GM12878 (cell line): Measurements from ENCODE around the gene PLK2. TPM values are rescaled to one million over a fixed set of nuclear protein-coding genes. Genes with fewer than 3 reads are reported as not detected.

Source experiments
- ATAC-seq: fragments of 200-7000 bp; cut with Tn5 transposase; 3 replicates; pipeline ENCODE4 v1.9.1; 2020; ENCODE audit warnings: mild to moderate bottlenecking, moderate library complexity
- BruUV-seq: library from RNA; stranded (reverse); fragments of 400-500 nt; replicated peaks from 2 replicates; lab custom pipeline; 2021; lab: Mats Ljungman, UMichigan
- CTCF ChIA-PET: fragments of 300-600 bp; sonication (Branson Sonifier 250); formaldehyde crosslinking; extraction: SDS; loops from one replicate; lab custom pipeline; 2021; ENCODE audit warnings: inconsistent platforms; lab: Yijun Ruan, JAX
- POLR2A ChIA-PET: fragments of 350-600 bp; formaldehyde crosslinking; extraction: SDS; loops from one replicate; lab custom pipeline; 2021; ENCODE audit warnings: inconsistent platforms; lab: Charles Lee
- RAD21 ChIA-PET: fragments of 300-600 bp; sonication (Branson Sonifier 250); formaldehyde crosslinking; loops from one replicate; lab custom pipeline; 2023; ENCODE audit warnings: antibody characterized with exemption; ENCODE audit not compliant: unreplicated experiment; lab: Charles Lee
- SMC1A ChIA-PET: fragments of 300-600 bp; sonication (Branson Sonifier 250); formaldehyde crosslinking; loops from one replicate; lab custom pipeline; 2023; ENCODE audit not compliant: unreplicated experiment, uncharacterized antibody; lab: Charles Lee
- DNase-seq: peaks from one replicate; pipeline ENCODE4 v3.0.0-alpha.2; 2011; ENCODE audit warnings: low read depth, low spot score
- FAIRE-seq: peaks from 3 replicates; lab custom pipeline; 2011; peaks lifted over from hg19 to GRCh38; lab: Jason Lieb, UNC
- H2AFZ ChIP-seq: 2 replicates; pipeline ENCODE4 v1.6.0; 2011; ENCODE audit warnings: low read depth, low read length, control low read depth; ENCODE audit not compliant: control insufficient read depth
- H3K27ac ChIP-seq: 2 replicates; pipeline ENCODE4 v1.5.1; 2011; ENCODE audit warnings: control low read depth; ENCODE audit not compliant: control insufficient read depth, insufficient read depth
- H3K27me3 ChIP-seq, 2 experiments: replicated peaks in 1 of 2; 2 replicates each; pipeline versions ENCODE4 v1.6.0 to v1.6.1; 2011; ENCODE audit warnings: low read length in 1 of 2; ENCODE audit not compliant: control insufficient read depth in 2 of 2, insufficient read depth in 2 of 2
- H3K36me3 ChIP-seq, 2 experiments: 2 replicates each; pipeline ENCODE4 v1.5.1; 2011; ENCODE audit warnings: low read length in 1 of 2; ENCODE audit not compliant: control insufficient read depth in 2 of 2, insufficient read depth in 2 of 2
- H3K4me1 ChIP-seq: 2 replicates; pipeline ENCODE4 v1.6.1; 2011; ENCODE audit warnings: mild to moderate bottlenecking, low read length, moderate library complexity, mixed read lengths; ENCODE audit not compliant: control insufficient read depth, insufficient read depth
- H3K4me2 ChIP-seq: 2 replicates; pipeline ENCODE4 v1.6.0; 2011; ENCODE audit warnings: control low read depth; ENCODE audit not compliant: control insufficient read depth, insufficient read depth
- H3K4me3 ChIP-seq: fragments of 200-600 bp; sonication (generic); 2 replicates; pipeline ENCODE4 v1.5.1; 2016
- H3K79me2 ChIP-seq: 2 replicates; pipeline ENCODE4 v1.6.0; 2011; ENCODE audit warnings: low read length; ENCODE audit not compliant: control insufficient read depth, insufficient read depth
- H3K9ac ChIP-seq: 2 replicates; pipeline ENCODE4 v1.8.0; 2011; ENCODE audit warnings: low read length, control low read depth, mixed read lengths; ENCODE audit not compliant: control insufficient read depth, insufficient read depth
- H3K9me3 ChIP-seq: replicated peaks from 3 replicates; pipeline ENCODE4 v1.5.1; 2011; ENCODE audit warnings: mild to moderate bottlenecking, low read length; ENCODE audit not compliant: control insufficient read depth, insufficient read depth
- H4K20me1 ChIP-seq: 2 replicates; pipeline ENCODE4 v1.6.0; 2011; ENCODE audit not compliant: control insufficient read depth, insufficient read depth
- CTCF ChIP-seq, 3 experiments: IDR thresholded peaks in 2 of 3; conservative IDR thresholded peaks in 1 of 3; 2 replicates each; pipeline ENCODE4 v1.5.1; 2011; ENCODE audit warnings: low read depth in 3 of 3, low read length in 3 of 3, mild to moderate bottlenecking in 3 of 3, control low read depth in 2 of 3, moderate library complexity in 2 of 3, inconsistent platforms in 1 of 3, mixed read lengths in 1 of 3; ENCODE audit not compliant: control insufficient read depth in 2 of 3, insufficient read depth in 1 of 3; ENCODE audit errors: extremely low read depth in 1 of 3
- CUX1 ChIP-seq: IDR thresholded peaks from 2 replicates; pipeline ENCODE4 v1.6.1; 2012; ENCODE audit warnings: improper control_type of control experiment, low read depth, low read length; ENCODE audit not compliant: insufficient replicate concordance
- ETV6 ChIP-seq, 2 experiments: fragments of 450-650 bp in 1 of 2; IDR thresholded peaks in 1 of 2; conservative IDR thresholded peaks in 1 of 2; 2 replicates each; pipeline ENCODE4 v1.6.1; 2014; ENCODE audit warnings: antibody characterized with exemption in 1 of 2, borderline replicate concordance in 1 of 2, low read depth in 1 of 2, mild to moderate bottlenecking in 1 of 2, moderate library complexity in 1 of 2
- MLLT1 ChIP-seq: fragments of 450-650 bp; IDR thresholded peaks from 2 replicates; pipeline ENCODE4 v1.6.1; 2016; ENCODE audit warnings: mild to moderate bottlenecking
- MXI1 ChIP-seq: fragments of 150-350 bp; IDR thresholded peaks from 2 replicates; pipeline ENCODE4 v1.6.1; 2011; ENCODE audit warnings: low read depth, mild to moderate bottlenecking, inconsistent platforms, low read length, improper control_type of control experiment
- NFYB ChIP-seq: IDR thresholded peaks from 2 replicates; pipeline ENCODE4 v1.6.1; 2011; ENCODE audit warnings: low read depth, mild to moderate bottlenecking, low read length, improper control_type of control experiment, moderate library complexity; ENCODE audit not compliant: insufficient read depth
- RAD21 ChIP-seq: IDR thresholded peaks from 2 replicates; pipeline ENCODE4 v1.6.1; 2011; ENCODE audit warnings: mild to moderate bottlenecking, low read depth, low read length, moderate library complexity; ENCODE audit not compliant: insufficient read depth
- SMC3 ChIP-seq: IDR thresholded peaks from 2 replicates; pipeline ENCODE4 v1.6.1; 2011; ENCODE audit warnings: low read length, improper control_type of control experiment, borderline replicate concordance
- YY1 ChIP-seq: IDR thresholded peaks from 2 replicates; pipeline ENCODE4 v1.6.1; 2011; ENCODE audit warnings: low read depth, mild to moderate bottlenecking, low read length
- ZNF24 ChIP-seq: fragments of 450-650 bp; IDR thresholded peaks from 2 replicates; pipeline ENCODE4 v1.6.1; 2017; ENCODE audit warnings: antibody characterized with exemption, mild to moderate bottlenecking
- WGBS: methylation state at CpG from one replicate; pipeline ENCODE4 v1.1.6; 2016; ENCODE audit warnings: low lambda C conversion rate; ENCODE audit not compliant: insufficient replicate concordance, insufficient coverage; ENCODE audit errors: missing lambda C conversion rate; 5-methylcytosine and 5-hydroxymethylcytosine counted together
- in situ Hi-C: fragments of 300-500 bp; cut with MboI; formaldehyde crosslinking; loops from 9 replicates; pipeline ENCODE4 v1.14.3; 2018; ENCODE audit warnings: mixed read lengths
- intact Hi-C: fragments of 100-400 bp; cut with micrococcal nuclease; formaldehyde crosslinking; loops from one replicate; pipeline ENCODE4 v1.14.2; 2022; ENCODE audit not compliant: unreplicated experiment
- polyA plus RNA-seq, 11 experiments: library from polyadenylated mRNA; depleted of rRNA in 4 of 11; unstranded in 6 of 11; stranded (reverse) in 5 of 11; fragments of >200 nt; fragmentation: Nextera tagmentation in 4 of 11; fragmentation: Illumina TruSeq in 1 of 11; extraction: Ambion mirVana in 4 of 11; extraction: Trizol in 1 of 11; gene quantifications; 1 replicate in 1 of 11; 2 replicates in 10 of 11; pipeline versions ENCODE4 v1.2.1 to v1.2.3, GENCODE V29; 2011 to 2016; ENCODE audit warnings: inconsistent platforms in 2 of 11, missing spikeins in 2 of 11, low read depth in 1 of 11
- total RNA-seq, 4 experiments: library from RNA; depleted of rRNA in 3 of 4; stranded (reverse); fragments of >200 nt in 3 of 4; fragmentation: Illumina TruSeq in 1 of 4; extraction: Trizol in 1 of 4; gene quantifications; 2 replicates each; pipeline versions ENCODE4 v1.2.1 to v1.2.3, GENCODE V29; 2013 to 2021

PLK2 gene
- total and polyA plus RNA-seq, 10 of the 15 experiments (the other 5 are each of a cell fraction or from before 2014, with no cell fraction given) = 0.07 to 3.9 (median 0.52) TPM

- Histone ChIP-seq H3K79me2 (no peaks in the 10 kb centered on the region), H3K27ac (no peak overlapping the region), H3K4me3 (no peak overlapping the region), H4K20me1 (no peaks in the 10 kb centered on the region), H3K36me3 (no peaks in the 10 kb centered on the region), H2AFZ (no peak overlapping the region; the same call in 1 of the 2 replicates), H3K4me1 (peaks cover 12% of the 10 kb centered on the region), H3K4me2 (no peak overlapping the region), H3K9ac (no peak overlapping the region), H3K27me3 (peaks cover 2 to 8% of the 10 kb centered on the region in 2 experiments; a peak in 3 of 4 replicates), H3K9me3 (no peaks in the 10 kb centered on the region)
- ATAC-seq = peak; percentile 3; the same call in 1 of the 3 replicates
- ChIA-PET CTCF (interaction anchor here (0.6 to 6.8 kb wide), 12 partner anchors 387 to 1164 kb away, joined by 3 to 80 read pairs (median 10); no protein-coding TSS in a partner anchor), SMC1A (interaction anchor here (0.7 to 4.7 kb wide), 11 partner anchors 44 to 1585 kb away, joined by 3 to 38 read pairs (median 3); no protein-coding TSS in a partner anchor), POLR2A (no interaction called here), RAD21 (interaction anchor here (0.7 to 6.3 kb wide), 6 partner anchors 261 to 1164 kb away, joined by 3 to 42 read pairs (median 12); no protein-coding TSS in a partner anchor)
- DNase-seq = no peak
- intact Hi-C loops (loop anchor here (1.0 to 10.0 kb wide), 4 partner anchors 62 to 1558 kb away; partner anchors contain the start of gene SETD9), in situ Hi-C loops (loop anchor here (5.0 to 25.0 kb wide), 3 partner anchors 800 to 1550 kb away; partner anchors contain the start of gene SETD9)
- TF ChIP-seq MXI1 = no peak
- no peak for TF ChIP-seq ETV6 (conservative IDR thresholded peaks at IDR 0.05 in 1 of 2, IDR thresholded peaks at IDR 0.05 in 1 of 2; ENCODE audit: borderline replicate concordance in 1 of 2, low read depth in 1 of 2)
- TF ChIP-seq YY1 = no peak
- no peak for TF ChIP-seq CUX1
- TF ChIP-seq NFYB = no peak
- peak; percentile 51; the same call in 1 of the 2 replicates for TF ChIP-seq SMC3
- TF ChIP-seq RAD21 = peak; percentile 75
- TF ChIP-seq ZNF24 = no peak
- TF ChIP-seq MLLT1 = no peak
- TF ChIP-seq CTCF (IDR thresholded peaks at IDR 0.05 in 2 of 3, conservative IDR thresholded peaks at IDR 0.05 in 1 of 3; ENCODE audit: control insufficient read depth in 2 of 3, extremely low read depth in 1 of 3, insufficient read depth in 1 of 3, low read depth in 3 of 3, low read length in 3 of 3) = peak; percentile 30 to 62 (median 47); a peak in 4 of 6 replicates
- 1% methylated on average over 4 of the region's 4 CpGs for WGBS
- no TSS peak for BruUV-seq
- FAIRE-seq = peak; percentile 81
Observed at GRCh38 chr5:58462623-58463230, 2.8 kb upstream of the PLK2 start.
